CD4-positive, alpha-beta T cell (primary cell): Measurements from ENCODE around the gene TPCN2. TPM values are rescaled to one million over a fixed set of nuclear protein-coding genes. Genes with fewer than 3 reads are reported as not detected.
A peak's percentile ranks its signal among the peaks of the same experiment; 100 is the strongest.

Source experiments
- ATAC-seq: fragments of 200-7000 bp; cut with Tn5 transposase; one replicate; pipeline ENCODE4 v1.10.0; 2022; ENCODE audit warnings: mild to moderate bottlenecking; ENCODE audit not compliant: poor library complexity
- CTCF ChIA-PET: fragments of 350-600 bp; sonication (Branson Sonifier 250); formaldehyde crosslinking; loops from one replicate; lab custom pipeline; 2021; ENCODE audit warnings: antibody characterized with exemption, inconsistent platforms; lab: Charles Lee
- POLR2A ChIA-PET: fragments of 350-600 bp; sonication (Branson Sonifier 250); formaldehyde crosslinking; loops from one replicate; lab custom pipeline; 2021; ENCODE audit warnings: antibody characterized with exemption, inconsistent platforms; lab: Charles Lee
- DNase-seq, 14 experiments: peaks; one replicate each; pipeline ENCODE4 v3.0.0-alpha.2; 2013 to 2020; ENCODE audit warnings: mixed read lengths in 2 of 14
- H3K27ac ChIP-seq, 2 donors: one replicate each; pipeline versions ENCODE4 v1.5.1 to v1.7.0; 2013; ENCODE audit warnings: low read length in 2 of 2, low read depth in 1 of 2, mild to moderate bottlenecking in 1 of 2
- H3K27me3 ChIP-seq, 2 experiments: 1 replicate in 1 of 2; 2 replicates in 1 of 2; pipeline versions ENCODE4 v1.6.1 to v1.7.0; 2013; ENCODE audit warnings: low read length in 2 of 2, control low read depth in 1 of 2, mild to moderate bottlenecking in 1 of 2, moderate library complexity in 1 of 2; ENCODE audit not compliant: insufficient read depth in 2 of 2, control insufficient read depth in 1 of 2
- H3K36me3 ChIP-seq: one replicate; pipeline ENCODE4 v1.6.1; 2013; ENCODE audit warnings: low read length, control low read depth; ENCODE audit not compliant: insufficient read depth
- H3K4me1 ChIP-seq: one replicate; pipeline ENCODE4 v1.6.1; 2013; ENCODE audit warnings: low read length, control low read depth; ENCODE audit not compliant: insufficient read depth
- H3K4me3 ChIP-seq: one replicate; pipeline ENCODE4 v1.5.1; 2013; ENCODE audit warnings: mild to moderate bottlenecking, low read length, moderate library complexity
- H3K9me3 ChIP-seq, 2 experiments: 1 replicate in 1 of 2; 2 replicates in 1 of 2; pipeline versions ENCODE4 v1.6.1 to v1.7.0; 2013; ENCODE audit warnings: low read length in 2 of 2, mild to moderate bottlenecking in 2 of 2, control low read depth in 1 of 2, moderate library complexity in 1 of 2; ENCODE audit not compliant: control insufficient read depth in 1 of 2, insufficient read depth in 1 of 2
- H3K27ac Mint-ChIP-seq: one replicate; pipeline ENCODE4 v1.8.0; 2020; ENCODE audit warnings: mixed read lengths
- H3K27me3 Mint-ChIP-seq: one replicate; pipeline ENCODE4 v1.8.0; 2021; ENCODE audit warnings: mixed read lengths
- H3K36me3 Mint-ChIP-seq: one replicate; pipeline ENCODE4 v1.8.0; 2021; ENCODE audit warnings: low read depth, mixed read lengths
- H3K4me1 Mint-ChIP-seq: one replicate; pipeline ENCODE4 v1.8.0; 2021; ENCODE audit warnings: low read depth, mixed read lengths
- H3K4me3 Mint-ChIP-seq: one replicate; pipeline ENCODE4 v1.8.0; 2020; ENCODE audit warnings: mild to moderate bottlenecking, mixed read lengths
- H3K9me3 Mint-ChIP-seq: one replicate; pipeline ENCODE4 v1.8.0; 2020; ENCODE audit warnings: mixed read lengths
- CTCF ChIP-seq: fragments of 200-600 bp; IDR thresholded peaks from one replicate; pipeline ENCODE4 v1.8.0; 2022; ENCODE audit warnings: antibody characterized with exemption, mild to moderate bottlenecking
- intact Hi-C, 2 experiments: fragments of 100-400 bp; cut with DNase I in 1 of 2; cut with micrococcal nuclease in 1 of 2; formaldehyde crosslinking; loops; one replicate each; pipeline versions ENCODE4 v1.15.1 to v1.9.0; 2023 to 2025; cut with DNase I, micrococcal nuclease
- total RNA-seq, 174 experiments: library from RNA in 2 of 174; stranded (reverse) in 2 of 174; gene quantifications; one replicate each; pipeline ENCODE4 v1.2.3 and lab custom pipeline; 2021 to 2026

TPCN2 gene
- total RNA-seq, 2 experiments from 2014 or later: 10.2 to 11.5 TPM

DNA sequence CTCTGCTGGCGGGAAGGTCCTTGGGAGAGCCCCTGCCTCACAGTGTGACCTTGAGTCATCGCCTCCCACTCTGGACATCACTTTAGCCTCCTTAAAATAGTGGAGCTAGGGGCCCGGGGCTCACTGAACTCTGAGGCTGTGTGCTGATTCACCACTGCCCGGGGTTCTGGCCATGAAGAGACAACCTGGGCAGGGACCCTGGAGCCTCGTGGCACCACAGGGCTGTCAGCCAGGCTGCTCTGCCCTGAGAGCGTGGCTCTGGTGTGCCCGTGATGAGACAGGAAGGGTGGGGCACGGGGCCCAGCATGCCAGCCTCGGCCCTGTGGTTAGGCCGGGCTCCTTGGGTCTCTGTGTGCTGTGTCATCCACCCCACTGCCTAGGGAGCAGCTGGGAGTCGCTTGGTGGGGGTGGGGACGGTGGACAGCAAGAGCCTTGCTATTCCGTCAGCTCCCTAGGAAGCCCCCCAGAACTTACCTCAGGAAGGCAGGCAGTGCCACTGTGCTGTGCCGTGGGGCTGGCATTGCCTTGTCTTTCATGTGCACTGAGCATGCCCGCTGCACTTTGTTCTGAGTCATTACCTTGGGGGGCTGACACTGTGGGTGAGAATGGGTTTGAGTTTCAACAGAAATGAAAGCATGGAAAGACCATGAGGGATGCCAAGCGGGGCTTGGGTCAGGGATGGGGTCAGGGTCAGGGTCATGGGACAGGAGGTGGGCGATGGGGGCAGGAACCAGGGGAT, 31.7 kb downstream of the TPCN2 start:
- POLR2A ChIA-PET: no interaction called here
- DNase-seq: peak in 9 of 14 experiments; percentile 12 to 69 (median 24)
- Histone ChIP-seq H3K27me3 (no peaks in the 10 kb centered on the region), H3K4me3 (no peak overlapping the region), H3K9me3 (no peaks in the 10 kb centered on the region), H3K36me3 (peaks cover 8% of the 10 kb centered on the region), H3K4me1 (peaks cover 24% of the 10 kb centered on the region), H3K27ac (peak overlapping the region; percentile 45 to 55)
- Mint-ChIP-seq H3K27me3 (no peaks in the 10 kb centered on the region), H3K36me3 (peaks cover 19% of the 10 kb centered on the region), H3K4me1 (peaks cover 25% of the 10 kb centered on the region), H3K4me3 (no peak overlapping the region), H3K9me3 (no peaks in the 10 kb centered on the region), H3K27ac (peak overlapping the region; percentile 71)
- CTCF ChIA-PET: no interaction called here
- TF ChIP-seq CTCF: no peak
- peak; percentile 86 for ATAC-seq
- intact Hi-C loops: no loop called here

GRCh38 chr11:69081180-69081579, 32.4 kb downstream of the TPCN2 start:
- H3K4me3 Mint-ChIP-seq: no peak overlapping the region
- Histone ChIP-seq H3K4me3 (no peak overlapping the region), H3K9me3 (no peaks in the 10 kb centered on the region), H3K27ac (no peak overlapping the region), H3K36me3 (peaks cover 12% of the 10 kb centered on the region), H3K27me3 (no peaks in the 10 kb centered on the region), H3K4me1 (peaks cover 24% of the 10 kb centered on the region)
- H3K27me3 Mint-ChIP-seq: no peaks in the 10 kb centered on the region
- ATAC-seq (no peak), DNase-seq (no peak)
- ChIA-PET POLR2A (no interaction called here), CTCF (no interaction called here)
- intact Hi-C loops: no loop called here
- TF ChIP-seq CTCF: no peak
- peaks cover 18% of the 10 kb centered on the region for H3K4me1 Mint-ChIP-seq
- H3K9me3 Mint-ChIP-seq: no peaks in the 10 kb centered on the region
- no peak overlapping the region for H3K27ac Mint-ChIP-seq
- H3K36me3 Mint-ChIP-seq: peaks cover 14% of the 10 kb centered on the region

DNA sequence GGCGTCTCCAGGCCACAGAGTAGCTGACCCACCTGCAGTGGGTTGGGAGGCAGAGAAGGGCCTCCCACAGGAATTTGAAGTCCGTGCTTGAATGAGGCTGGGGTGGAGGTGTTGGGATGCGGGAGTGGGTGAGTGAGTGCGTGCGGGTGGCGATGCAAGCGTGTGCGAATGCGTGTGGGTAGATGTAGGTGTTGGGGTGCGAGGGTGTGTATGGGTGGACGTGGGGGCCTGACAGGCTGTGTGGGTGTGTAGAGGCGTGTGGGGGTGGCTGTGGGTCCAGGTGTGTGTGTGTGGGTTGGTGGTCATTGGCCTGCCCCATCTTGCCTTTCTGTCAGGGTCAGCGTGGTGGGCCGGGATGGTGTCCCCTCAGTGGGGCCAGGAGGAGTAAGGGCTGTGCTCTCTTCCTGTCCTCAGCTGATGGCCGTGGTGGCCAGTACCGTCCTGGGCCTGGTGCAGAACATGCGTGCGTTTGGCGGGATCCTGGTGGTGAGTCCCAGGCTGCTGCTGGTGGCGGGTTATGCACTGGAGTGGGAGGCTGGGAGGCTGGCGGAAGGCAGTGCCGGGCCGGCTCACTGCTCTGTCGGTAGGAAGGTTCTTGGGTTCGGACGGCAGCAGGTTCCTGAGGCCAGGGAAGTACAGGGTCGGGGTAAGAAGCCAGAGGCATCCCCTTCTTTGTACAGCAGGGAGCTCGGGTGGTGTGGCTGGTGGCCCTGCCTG, 35.0 kb downstream of the TPCN2 start:
- Mint-ChIP-seq H3K27me3 (no peaks in the 10 kb centered on the region), H3K27ac (no peak overlapping the region), H3K4me1 (peaks cover 14% of the 10 kb centered on the region), H3K9me3 (no peaks in the 10 kb centered on the region), H3K36me3 (peaks cover 17% of the 10 kb centered on the region), H3K4me3 (no peak overlapping the region)
- no peak overlapping the region for H3K27ac ChIP-seq
- TF ChIP-seq CTCF: no peak
- intact Hi-C loops: no loop called here
- H3K9me3 ChIP-seq: no peaks in the 10 kb centered on the region
- H3K4me1 ChIP-seq: peaks cover 24% of the 10 kb centered on the region
- H3K4me3 ChIP-seq: no peak overlapping the region
- ChIA-PET POLR2A (no interaction called here), CTCF (no interaction called here)
- H3K27me3 ChIP-seq: no peaks in the 10 kb centered on the region
- peaks cover 23% of the 10 kb centered on the region for H3K36me3 ChIP-seq
- ATAC-seq (no peak), DNase-seq (no peak)
